Erythroblast (primary cell): ENCODE data around the gene HTRA1.

ENCODE experiments used
- GATA1 ChIP-seq: IDR thresholded peaks from 2 replicates; pipeline ENCODE4 v1.6.1; 2011; ENCODE audit warnings: low read depth, mild to moderate bottlenecking, control low read depth, low read length, moderate library complexity
- POLR2A ChIP-seq: IDR thresholded peaks from 2 replicates; pipeline ENCODE4 v1.6.1; 2011; ENCODE audit warnings: mild to moderate bottlenecking, low read length

- no peak for TF ChIP-seq POLR2A
- TF ChIP-seq GATA1: no peak
These were observed 32.4 kb downstream of the HTRA1 start for GRCh38 chr10:122493761-122494160.
